ENCODE results near the gene FUOM. TPM values are rescaled to one million over a fixed set of nuclear protein-coding genes. Genes with fewer than 3 reads are reported as not detected.

Gene FUOM
- 31.5 and 48.4 TPM in 2 replicates for total RNA-seq (2014; rRNA removed; shearing (Covaris generic))
- polyA plus RNA-seq (2015; cell fraction: cytosol; rRNA removed): 21.0 and 28.4 TPM in 2 replicates
- 11.9 and 17.9 TPM in 2 replicates for polyA plus RNA-seq (2015; cell fraction: nucleus; rRNA removed)

GRCh38 chr10:133357285-133358161, at the start of gene FUOM:
Gene FUOM (minus strand): TSS chr10:133358019. CDS start chr10:133358007, 12 bp downstream.
- peak; percentile 72 for DNase-seq (ENCODE audit: low read depth)

GRCh38 chr10:133405844-133406527, 48.2 kb upstream of the FUOM start:
- DNase-seq (ENCODE audit: low read depth): no peak

- no peak for DNase-seq (ENCODE audit: low read depth)
Observed at GRCh38 chr10:133405272-133405671, 47.5 kb upstream of the FUOM start.

GRCh38 chr10:133403784-133404183, 46.0 kb upstream of the FUOM start:
- no peak for DNase-seq (ENCODE audit: low read depth)

GRCh38 chr10:133403359-133403758, 45.5 kb upstream of the FUOM start:
- no peak for DNase-seq (ENCODE audit: low read depth)

- no peak for DNase-seq (ENCODE audit: low read depth)
Observed at GRCh38 chr10:133401981-133402725, 44.3 kb upstream of the FUOM start.

- DNase-seq (ENCODE audit: low read depth): no peak
Observed at GRCh38 chr10:133401500-133401899, 43.7 kb upstream of the FUOM start.

- DNase-seq (ENCODE audit: low read depth): no peak
Observed at GRCh38 chr10:133400624-133401424, 43.0 kb upstream of the FUOM start.

- no peak for DNase-seq (ENCODE audit: low read depth)
Observed at GRCh38 chr10:133399123-133399601, 41.3 kb upstream of the FUOM start.

- no peak for DNase-seq (ENCODE audit: low read depth)
Observed at GRCh38 chr10:133397938-133398337, 40.1 kb upstream of the FUOM start.

- peak; percentile 51 for DNase-seq (ENCODE audit: low read depth)
Observed at GRCh38 chr10:133396035-133396624, 38.3 kb upstream of the FUOM start.

- no peak for DNase-seq (ENCODE audit: low read depth)
Observed at GRCh38 chr10:133394801-133395221, 37.0 kb upstream of the FUOM start.

- peak; percentile 89 for DNase-seq (ENCODE audit: low read depth)
Observed at GRCh38 chr10:133394064-133394663, 36.3 kb upstream of the FUOM start, which contains the start of gene MTG1. Gene MTG1 (plus strand): TSS chr10:133394157. CDS start chr10:133394221, 64 bp downstream.

GRCh38 chr10:133393401-133394063, 35.7 kb upstream of the FUOM start:
- DNase-seq (ENCODE audit: low read depth): no peak

GRCh38 chr10:133391761-133392518, 34.1 kb upstream of the FUOM start:
- no peak for DNase-seq (ENCODE audit: low read depth)

GRCh38 chr10:133391249-133391635, 33.4 kb upstream of the FUOM start:
- no peak for DNase-seq (ENCODE audit: low read depth)

GRCh38 chr10:133390597-133391248, 32.9 kb upstream of the FUOM start:
- no peak for DNase-seq (ENCODE audit: low read depth)
